ENCODE measurements around the gene NUTM1. TPM values are rescaled to one million over a fixed set of nuclear protein-coding genes. Genes with fewer than 3 reads are reported as not detected.
A peak's percentile ranks its signal among the peaks of the same experiment; 100 is the strongest.

Gene NUTM1
- total and polyA plus RNA-seq, 2 of the 13 experiments (the other 11 are each of a cell fraction or from before 2014, with no cell fraction given): not detected

GRCh38 chr15:34367101-34368081, 24.3 kb downstream of the NUTM1 start, which contains the start of gene LPCAT4 (continued):
- TF ChIP-seq TMF1 (CRISPR knock-in tag; IDR thresholded peaks at IDR 0.05; ENCODE audit: low read depth): peak; percentile 53; the same call in 1 of the 2 replicates
- TF ChIP-seq MAF1 (CRISPR knock-in tag; IDR thresholded peaks at IDR 0.05; ENCODE audit: borderline replicate concordance): no peak
- TF ChIP-seq ZNF251 (CRISPR knock-in tag; IDR thresholded peaks at IDR 0.05): no peak
- TF ChIP-seq ZSCAN9 (CRISPR knock-in tag; IDR thresholded peaks at IDR 0.05; ENCODE audit: borderline replicate concordance): 0 out of 2 replicates have a peak, but pooled peaks have one; percentile 32
- peak; percentile 41 for TF ChIP-seq FOSL2 (CRISPR knock-in tag; IDR thresholded peaks at IDR 0.05)
- TF ChIP-seq MYNN (CRISPR knock-in tag; IDR thresholded peaks at IDR 0.05; ENCODE audit: low read depth): no peak
- TF ChIP-seq ZNF432 (CRISPR knock-in tag; IDR thresholded peaks at IDR 0.05; ENCODE audit: borderline replicate concordance): no peak
- TF ChIP-seq PHF8 (CRISPR knock-in tag; IDR thresholded peaks at IDR 0.05): peak; percentile 86
- TF ChIP-seq JUN (CRISPR knock-in tag; IDR thresholded peaks at IDR 0.05): no peak
- no peak for TF ChIP-seq ZNF256 (CRISPR knock-in tag; conservative IDR thresholded peaks at IDR 0.05)
- TF ChIP-seq RAD51 (IDR thresholded peaks at IDR 0.05; ENCODE audit: borderline replicate concordance): no peak
- TF ChIP-seq SSRP1 (CRISPR knock-in tag; IDR thresholded peaks at IDR 0.05): no peak
- TF ChIP-seq KDM5A (IDR thresholded peaks at IDR 0.05; ENCODE audit: borderline replicate concordance, low read length): peak; percentile 50; the same call in 1 of the 2 replicates
- peak; percentile 24; the same call in 1 of the 2 replicates for TF ChIP-seq FOXA3 (CRISPR knock-in tag; IDR thresholded peaks at IDR 0.05)
- TF ChIP-seq NR2F1 (CRISPR knock-in tag; IDR thresholded peaks at IDR 0.05): no peak
- no peak for TF ChIP-seq NAIF1 (CRISPR knock-in tag; IDR thresholded peaks at IDR 0.05; ENCODE audit: borderline replicate concordance)
- 0 out of 4 replicates have a peak, but pooled peaks of 1 of the 2 experiments have one; percentile 53 for TF ChIP-seq ATF4 (CRISPR knock-in tag; IDR thresholded peaks at IDR 0.05)
- TF ChIP-seq ZZZ3 (CRISPR knock-in tag; IDR thresholded peaks at IDR 0.05; ENCODE audit: borderline replicate concordance): no peak
- TF ChIP-seq ZNF224 (CRISPR knock-in tag; IDR thresholded peaks at IDR 0.05): peak; percentile 34; the same call in 1 of the 2 replicates
- no peak for TF ChIP-seq ZNF33A (CRISPR knock-in tag; IDR thresholded peaks at IDR 0.05; ENCODE audit: borderline replicate concordance)
- TF ChIP-seq FOXC1 (CRISPR knock-in tag; IDR thresholded peaks at IDR 0.05; ENCODE audit: borderline replicate concordance): peak; percentile 95
- 0 out of 4 replicates have a peak, but pooled peaks of 1 of the 2 experiments have one; percentile 18 for TF ChIP-seq EP300 (IDR thresholded peaks at IDR 0.05; ENCODE audit: low read depth in 2 of 2, low read length in 2 of 2)
- TF ChIP-seq EP300 (CRISPR knock-in tag; IDR thresholded peaks at IDR 0.05; ENCODE audit: borderline replicate concordance): no peak
- no peak for TF ChIP-seq ZNF850 (CRISPR knock-in tag; conservative IDR thresholded peaks at IDR 0.05)
- TF ChIP-seq, protein P1, sequence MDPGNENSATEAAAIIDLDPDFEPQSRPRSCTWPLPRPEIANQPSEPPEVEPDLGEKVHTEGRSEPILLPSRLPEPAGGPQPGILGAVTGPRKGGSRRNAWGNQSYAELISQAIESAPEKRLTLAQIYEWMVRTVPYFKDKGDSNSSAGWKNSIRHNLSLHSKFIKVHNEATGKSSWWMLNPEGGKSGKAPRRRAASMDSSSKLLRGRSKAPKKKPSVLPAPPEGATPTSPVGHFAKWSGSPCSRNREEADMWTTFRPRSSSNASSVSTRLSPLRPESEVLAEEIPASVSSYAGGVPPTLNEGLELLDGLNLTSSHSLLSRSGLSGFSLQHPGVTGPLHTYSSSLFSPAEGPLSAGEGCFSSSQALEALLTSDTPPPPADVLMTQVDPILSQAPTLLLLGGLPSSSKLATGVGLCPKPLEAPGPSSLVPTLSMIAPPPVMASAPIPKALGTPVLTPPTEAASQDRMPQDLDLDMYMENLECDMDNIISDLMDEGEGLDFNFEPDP (CRISPR knock-in tag; conservative IDR thresholded peaks at IDR 0.05): no peak
- no peak for TF ChIP-seq GRHL1 (CRISPR knock-in tag; conservative IDR thresholded peaks at IDR 0.05)
